ENCODE results near the gene COL23A1. TPM values are rescaled to one million over a fixed set of nuclear protein-coding genes. Genes with fewer than 3 reads are reported as not detected.
"Not testable (repeated sequence)": the region's sequence is repeated elsewhere in the genome, so short reads cannot be mapped to it uniquely, and the experiment has no call there.

The COL23A1 gene
- total RNA-seq, 1 experiment from 2014 or later: 21.7 TPM

DNA sequence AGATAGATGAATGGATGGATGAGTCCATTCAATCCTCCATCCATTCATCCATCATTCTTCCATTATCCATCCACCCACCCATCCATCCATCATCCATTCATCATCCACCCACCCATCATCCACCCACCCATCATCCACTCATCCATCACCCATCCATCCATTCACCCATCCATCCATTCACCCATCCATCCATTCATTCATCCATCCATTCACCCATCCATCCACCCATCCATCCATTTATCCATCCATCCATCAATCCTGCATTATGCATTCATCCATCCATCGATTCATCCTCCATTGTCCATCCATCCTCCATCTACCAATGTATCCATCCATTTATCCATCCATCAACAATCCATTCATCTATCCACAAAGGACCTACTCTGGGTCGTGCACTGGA lies 344.8 kb downstream of the COL23A1 start:
- DNase-seq (ENCODE audit: low read depth): no peak

DNA sequence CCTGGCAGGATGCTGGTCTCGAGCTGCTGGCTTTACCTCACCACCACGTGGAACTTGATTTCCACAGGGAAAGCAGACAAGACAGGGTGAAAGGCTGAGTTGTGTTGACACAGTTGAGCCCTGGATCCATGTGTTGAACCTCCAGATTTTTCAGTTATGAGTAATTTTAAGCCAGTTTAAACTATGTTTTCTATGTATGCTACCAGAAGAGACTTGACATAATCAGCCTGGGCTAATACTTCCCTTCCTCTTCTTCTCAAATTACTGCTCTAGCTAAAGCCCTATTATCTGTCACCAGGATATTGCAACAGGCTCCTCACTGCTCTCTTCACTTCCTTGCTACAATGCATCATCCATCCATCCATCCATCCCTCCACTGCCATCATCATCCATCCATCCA lies 345.6 kb downstream of the COL23A1 start:
- DNase-seq (ENCODE audit: low read depth): no peak

DNA sequence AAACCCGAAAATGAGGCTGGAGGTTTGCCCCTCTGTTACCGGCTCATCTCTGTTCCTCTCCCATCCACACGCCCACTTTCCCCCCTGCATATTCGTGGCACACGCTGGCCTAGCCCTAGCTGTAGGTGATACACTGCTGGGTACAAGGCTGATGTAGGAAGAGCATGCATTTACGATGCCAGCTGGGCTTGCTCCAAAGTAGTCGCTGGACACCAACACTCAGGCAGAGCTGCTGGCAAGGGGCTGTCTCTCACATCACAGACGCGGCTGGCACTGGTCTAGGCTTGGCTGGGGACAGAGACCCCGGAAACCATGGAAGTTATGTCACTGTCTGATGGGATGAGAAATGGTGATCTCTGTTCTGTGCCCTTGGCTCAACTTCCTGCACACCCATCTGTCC lies 347.8 kb downstream of the COL23A1 start:
- DNase-seq (ENCODE audit: low read depth): no peak

DNA sequence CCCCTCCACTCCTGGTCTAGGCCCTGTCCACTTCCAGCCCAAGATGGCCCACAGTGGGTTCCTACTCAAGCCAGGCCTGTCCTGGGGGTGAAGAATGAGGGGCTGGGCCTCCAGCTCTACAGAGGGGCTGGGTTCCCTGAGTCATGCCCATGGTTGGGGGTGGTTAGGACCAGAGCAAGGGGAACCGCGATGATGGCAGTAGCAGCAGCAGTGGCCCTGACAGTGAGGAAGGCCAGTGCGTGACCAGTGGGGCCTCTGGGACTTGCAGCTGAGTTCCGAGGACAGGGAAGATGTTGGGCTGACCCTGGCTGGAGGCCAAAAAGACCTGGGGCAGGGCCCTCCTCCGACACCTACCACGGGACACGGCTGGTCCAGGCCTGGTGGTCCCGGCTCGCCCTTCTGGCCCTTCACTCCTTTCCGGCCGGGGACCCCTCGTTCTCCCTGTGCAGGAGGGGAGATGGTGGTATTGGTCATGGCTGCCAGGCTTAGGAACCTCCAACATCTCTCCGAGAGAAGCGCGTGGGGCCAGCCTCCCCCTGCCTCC lies 348.4 kb downstream of the COL23A1 start:
- DNase-seq (ENCODE audit: low read depth): no peak

DNA sequence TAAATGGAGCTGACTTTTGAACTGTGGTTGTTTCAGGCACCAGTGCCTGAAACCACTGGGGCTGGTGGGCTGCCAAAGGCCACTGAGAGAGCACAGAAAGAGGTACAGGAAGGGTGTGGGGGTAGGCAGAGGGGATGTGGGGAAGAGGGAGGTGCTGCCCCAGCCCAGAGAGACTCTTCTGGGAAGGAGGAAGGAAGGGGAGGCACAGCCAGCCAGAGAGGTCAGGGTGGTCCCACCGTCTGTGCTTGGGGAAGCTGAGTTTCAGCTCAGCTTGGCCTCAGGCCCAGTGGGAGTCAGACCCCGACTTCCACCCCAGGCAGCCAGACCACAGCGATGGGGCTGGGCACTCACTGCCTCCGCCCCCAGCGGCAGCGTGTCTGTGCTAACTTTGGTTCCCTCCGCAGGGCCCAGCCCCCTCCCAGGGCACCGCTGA lies 348.9 kb downstream of the COL23A1 start:
- no peak for DNase-seq (ENCODE audit: low read depth)

DNA sequence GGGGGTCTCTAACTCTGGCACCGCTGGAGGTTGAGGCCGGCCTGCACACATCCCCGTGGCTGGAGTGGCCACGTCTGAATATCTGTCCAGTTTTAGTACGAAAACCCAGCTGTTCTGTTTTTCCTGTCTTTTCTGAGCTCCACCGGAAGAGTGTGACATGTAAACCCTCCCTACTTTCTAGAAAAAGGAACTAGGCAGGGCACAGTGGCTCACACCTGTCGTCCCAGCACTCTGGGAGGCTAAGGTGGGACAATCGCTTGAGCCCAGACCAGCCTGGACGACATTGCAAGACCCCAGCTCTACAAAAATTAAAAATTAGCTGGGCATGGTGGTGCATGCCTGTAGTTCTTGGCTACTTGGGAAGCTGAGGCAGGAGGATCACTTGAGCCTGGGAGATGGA lies 349.4 kb downstream of the COL23A1 start:
- no peak for DNase-seq (ENCODE audit: low read depth)

DNA sequence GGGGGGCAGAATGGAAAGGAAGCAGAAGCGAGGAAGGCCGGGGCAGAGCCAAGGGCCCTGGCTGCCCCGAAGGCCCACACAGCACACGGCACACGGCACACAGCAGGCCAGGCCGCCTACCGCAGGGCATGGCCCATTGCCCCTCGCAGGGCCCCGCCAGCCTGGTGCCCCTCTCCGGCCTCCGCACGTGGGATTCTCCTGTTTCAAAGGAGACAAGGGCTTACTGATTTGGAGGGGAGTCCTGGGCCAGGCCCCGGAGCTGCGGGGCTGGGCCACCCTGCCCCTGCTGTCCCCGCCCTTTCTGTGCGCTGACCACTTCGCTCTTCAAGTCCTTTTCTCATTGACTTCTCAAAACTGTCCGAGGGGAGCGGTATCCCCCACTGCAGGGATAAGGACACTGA lies 349.9 kb downstream of the COL23A1 start:
- DNase-seq (ENCODE audit: low read depth): no peak

DNA sequence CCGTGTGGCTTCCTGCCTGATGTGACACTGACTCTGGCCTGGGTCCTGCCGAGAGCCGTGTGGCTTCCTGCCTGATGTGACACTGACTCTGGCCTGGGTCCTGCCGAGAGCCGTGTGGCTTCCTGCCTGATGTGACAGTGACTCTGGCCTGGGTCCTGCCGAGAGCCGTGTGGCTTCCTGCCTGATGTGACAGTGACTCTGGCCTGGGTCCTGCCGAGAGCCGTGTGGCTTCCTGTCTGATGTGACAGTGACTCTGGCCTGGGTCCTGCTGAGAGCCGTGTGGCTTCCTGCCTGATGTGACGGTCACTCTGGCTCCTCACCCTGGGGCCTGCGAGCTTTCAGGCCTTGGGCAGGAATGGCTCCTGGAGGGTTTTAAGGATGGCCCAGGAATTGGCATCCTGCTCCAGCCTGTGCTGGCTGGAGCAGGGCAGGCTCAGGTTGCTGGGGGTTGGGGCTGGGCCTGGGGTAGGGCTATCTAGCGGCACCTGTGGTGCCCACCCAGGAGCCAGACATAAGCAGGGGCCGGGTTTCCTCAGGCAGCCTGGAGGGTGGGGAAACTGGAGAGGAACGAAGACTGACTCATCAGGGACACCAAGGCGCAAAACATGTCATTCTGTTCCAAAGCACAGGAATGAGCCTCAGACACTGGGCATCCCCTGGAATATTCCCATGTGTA lies 350.4 kb downstream of the COL23A1 start:
- DNase-seq (ENCODE audit: low read depth): not testable (repeated sequence)

DNA sequence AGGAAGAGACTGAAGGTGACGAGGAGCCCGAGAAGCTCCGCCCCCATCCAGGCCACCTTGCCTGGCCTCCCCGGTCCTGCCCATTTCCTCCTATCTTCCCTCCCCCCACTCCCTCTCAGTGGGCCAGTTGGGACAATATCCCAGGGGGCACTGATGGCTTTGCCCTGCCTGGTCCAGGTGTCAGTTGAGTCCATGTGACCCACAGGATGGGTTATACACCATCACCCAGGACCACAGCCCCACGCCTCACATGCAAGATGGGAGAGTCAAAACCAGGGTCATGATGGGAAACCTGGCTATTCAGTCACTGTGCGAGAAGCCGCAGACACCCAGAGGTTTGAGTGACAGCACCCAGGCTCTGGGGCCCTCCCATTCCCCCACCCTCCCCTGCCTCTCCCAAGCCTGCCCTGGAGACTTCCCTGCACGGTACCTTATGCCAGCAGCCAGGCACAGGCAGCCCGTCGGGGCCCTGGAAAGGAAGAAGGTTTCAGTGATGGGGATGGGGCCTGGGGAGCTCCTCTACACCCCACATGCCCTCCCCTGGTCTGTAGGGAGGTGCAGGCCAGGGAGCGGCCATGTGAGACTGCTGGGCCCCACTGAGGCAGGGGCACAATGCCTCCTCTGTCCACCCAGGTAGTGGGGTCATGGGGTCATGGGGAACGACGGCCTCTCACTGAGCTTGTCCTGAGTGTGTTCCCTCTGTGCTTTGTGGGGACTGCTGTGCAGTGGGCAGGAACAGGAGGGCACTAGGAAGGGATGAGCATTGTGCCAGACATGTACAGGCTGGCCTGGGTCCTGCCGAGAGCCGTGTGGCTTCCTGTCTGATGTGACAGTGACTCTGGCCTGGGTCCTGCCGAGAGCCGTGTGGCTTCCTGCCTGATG lies 351.2 kb downstream of the COL23A1 start:
- no peak for DNase-seq (ENCODE audit: low read depth)

DNA sequence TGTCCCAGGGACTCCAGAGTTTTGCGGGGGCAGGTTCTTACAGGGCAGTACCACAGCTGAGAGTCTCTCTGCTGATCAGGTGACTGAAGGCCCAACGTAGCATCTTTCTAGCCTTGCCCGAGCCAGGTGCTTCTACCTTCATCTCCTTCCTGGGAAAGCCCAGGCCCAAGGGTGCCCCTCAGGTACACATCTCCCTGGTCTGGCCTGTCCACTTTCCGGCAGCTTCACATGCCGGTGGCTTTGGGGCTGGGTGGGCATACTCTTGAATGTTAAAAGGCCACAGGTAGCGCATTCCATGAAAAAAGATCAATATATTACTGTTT lies 351.9 kb downstream of the COL23A1 start:
- no peak for DNase-seq (ENCODE audit: low read depth)

DNA sequence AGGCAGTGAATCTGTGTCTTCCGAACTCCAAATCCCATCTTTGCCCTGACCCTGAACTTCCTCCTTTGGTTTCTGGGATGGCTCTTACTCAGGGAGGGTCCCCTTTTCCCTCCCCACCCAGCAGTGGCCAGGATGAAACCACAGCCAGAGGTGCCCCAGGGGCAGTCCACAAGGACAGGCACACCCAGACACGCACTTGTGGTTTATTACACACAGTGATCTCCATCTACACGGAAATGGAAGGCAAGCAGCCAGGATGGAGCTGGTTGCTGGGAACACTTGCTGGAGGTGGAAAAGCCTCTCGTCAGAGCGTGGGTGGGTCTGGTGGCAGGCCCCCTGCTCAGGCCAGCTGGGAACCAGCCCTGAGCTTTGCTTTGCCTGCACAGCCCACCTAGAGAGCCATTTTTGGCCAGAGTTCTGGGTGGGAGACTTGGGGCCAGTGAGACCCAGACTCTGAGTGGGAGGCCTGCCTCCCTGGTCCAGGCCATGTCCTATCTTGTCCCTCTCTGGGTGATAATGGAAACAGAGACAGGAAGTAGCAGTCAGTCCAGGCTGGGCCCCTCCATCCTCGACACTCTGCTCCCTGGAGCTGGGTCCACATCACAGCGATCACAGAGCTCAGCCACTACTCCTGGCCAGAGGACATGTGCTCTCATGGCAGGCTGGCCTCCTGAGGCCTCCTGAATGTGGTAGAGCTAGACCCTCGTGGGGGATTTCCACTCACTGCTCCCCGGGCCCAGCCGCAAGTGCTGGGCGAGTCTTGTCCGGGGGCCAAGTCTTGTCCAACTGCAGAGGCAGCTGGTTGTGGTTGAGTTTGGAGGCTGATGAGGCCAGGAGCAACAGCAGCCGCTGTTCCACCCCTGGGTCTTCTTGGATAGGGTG lies 352.5 kb downstream of the COL23A1 start:
- DNase-seq (ENCODE audit: low read depth): peak; percentile 82

DNA sequence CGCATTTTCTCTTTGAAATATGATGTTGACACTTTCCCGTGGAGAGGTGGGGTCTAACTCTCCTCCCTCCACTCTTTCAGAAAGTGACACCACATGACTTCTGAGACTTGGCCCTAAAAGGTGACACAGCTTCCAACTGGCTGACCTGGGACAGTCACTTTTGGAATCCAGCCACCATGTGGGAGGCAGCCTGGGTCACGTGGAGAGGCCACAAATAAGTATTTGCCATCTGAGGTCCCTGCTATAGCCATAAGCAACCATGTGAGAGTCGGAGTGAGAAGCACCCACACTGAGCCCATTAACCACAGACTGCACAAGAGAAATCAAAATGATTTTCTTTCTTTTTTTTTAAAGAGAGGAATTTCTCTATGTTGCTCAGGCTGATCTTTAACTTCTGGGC lies 353.5 kb downstream of the COL23A1 start:
- DNase-seq (ENCODE audit: low read depth): peak; percentile 44

DNA sequence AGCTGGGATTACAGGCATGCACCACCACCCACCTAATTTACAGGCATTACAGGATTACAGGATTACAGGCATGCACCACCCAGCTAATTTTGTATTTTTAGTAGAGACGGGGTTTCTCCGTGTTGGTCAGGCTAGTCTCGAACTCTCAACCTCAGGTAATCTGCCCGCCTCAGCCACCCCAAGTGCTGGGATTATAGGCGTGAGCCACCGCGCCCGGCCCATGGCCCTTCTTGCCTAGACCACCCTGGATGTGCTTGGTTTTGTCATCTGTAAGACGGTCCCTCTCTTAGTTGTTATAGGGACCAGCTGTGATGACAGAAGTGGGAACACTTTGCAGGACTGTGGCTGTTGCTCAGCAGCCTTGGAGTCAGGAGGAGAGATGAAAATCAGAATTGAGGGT lies 354.1 kb downstream of the COL23A1 start:
- DNase-seq (ENCODE audit: low read depth): no peak

DNA sequence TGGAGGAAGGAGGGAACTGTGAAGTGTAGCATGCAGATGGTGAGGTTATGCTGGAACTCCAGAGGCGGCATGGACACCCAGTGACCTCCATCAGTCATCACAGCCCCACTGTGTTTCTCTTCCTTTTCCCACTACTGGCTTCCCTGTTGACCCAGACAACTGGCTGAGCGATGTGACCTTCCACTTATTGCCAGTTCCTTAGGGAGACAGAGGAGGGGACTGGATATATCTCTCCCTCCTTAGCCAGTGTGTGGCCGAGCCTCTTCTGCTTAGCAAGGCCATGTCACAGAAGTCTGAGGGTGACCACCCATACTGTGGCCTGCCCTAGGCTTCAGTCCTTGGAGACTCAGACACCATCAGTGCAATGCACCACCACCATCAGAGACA lies 354.6 kb downstream of the COL23A1 start:
- no peak for DNase-seq (ENCODE audit: low read depth)

DNA sequence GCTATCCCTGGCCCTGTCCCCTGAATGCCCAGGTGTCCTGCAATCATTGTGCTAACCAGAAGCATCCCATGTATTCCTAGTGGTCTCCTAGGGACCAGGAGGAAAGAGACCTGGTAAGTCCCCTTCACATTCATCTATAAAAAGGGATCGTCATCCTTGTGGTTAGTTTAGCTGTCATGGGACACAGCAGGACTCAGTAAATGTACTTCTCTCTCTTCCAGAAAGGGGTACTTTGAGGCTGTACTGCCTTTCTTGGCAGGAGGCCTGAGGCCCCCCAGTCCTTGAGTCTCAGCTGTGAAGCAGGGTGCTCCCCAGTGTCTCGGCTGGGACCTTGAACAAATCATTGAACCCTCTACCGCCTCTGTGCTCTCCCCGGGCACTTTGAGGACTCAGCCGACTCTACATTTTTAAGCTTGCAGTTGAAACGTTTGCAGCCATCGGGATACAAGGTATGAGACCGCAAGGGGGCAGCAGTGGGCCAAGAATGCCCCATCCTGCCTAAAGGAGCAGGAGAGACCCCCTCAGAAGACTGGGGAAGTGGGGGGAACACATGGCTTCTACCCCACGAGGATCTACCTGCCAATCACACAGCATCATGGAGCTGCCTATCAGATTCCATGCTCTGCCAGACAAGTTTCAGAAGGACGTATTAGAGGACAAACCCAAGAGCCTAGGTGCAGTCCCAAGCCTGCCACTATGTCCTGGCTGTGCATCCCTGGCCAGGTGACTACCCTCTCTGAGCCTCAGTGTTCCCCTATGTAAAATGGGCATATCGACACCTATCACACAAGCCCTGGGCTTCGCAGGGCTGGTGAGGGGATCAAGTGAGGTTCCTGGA lies 355.2 kb downstream of the COL23A1 start:
- peak; percentile 79 for DNase-seq (ENCODE audit: low read depth)

DNA sequence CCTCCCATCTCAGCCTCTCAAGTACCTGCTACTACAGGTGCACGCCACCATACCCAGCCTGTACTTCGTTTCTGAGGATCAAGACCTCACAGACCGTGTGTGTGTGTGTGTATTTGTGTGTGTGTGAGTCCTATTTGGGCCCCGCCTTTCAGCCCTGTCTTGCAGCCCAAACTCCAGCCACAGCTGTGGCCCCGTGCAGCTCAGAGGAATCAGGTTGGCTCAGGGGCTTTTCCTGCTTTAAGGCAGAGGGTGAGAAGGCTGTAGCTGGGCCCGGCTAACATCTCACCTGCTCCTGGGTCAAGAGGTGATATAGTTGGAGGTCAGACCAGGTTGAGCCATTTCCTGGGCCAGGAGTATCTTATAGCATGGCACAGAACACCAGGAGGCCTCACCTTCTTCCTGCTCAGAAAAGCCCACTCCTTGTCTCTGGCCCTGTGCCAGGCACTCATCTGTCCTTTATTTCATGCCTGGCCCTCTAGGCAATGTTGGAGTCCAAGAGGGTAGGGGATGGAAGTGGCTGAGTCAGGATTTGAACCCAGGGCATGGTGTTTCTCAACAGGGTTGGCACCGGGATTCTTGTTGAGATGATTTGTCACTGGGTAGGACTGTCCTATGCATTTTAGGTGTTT lies 356.0 kb downstream of the COL23A1 start:
- DNase-seq (ENCODE audit: low read depth): no peak

DNA sequence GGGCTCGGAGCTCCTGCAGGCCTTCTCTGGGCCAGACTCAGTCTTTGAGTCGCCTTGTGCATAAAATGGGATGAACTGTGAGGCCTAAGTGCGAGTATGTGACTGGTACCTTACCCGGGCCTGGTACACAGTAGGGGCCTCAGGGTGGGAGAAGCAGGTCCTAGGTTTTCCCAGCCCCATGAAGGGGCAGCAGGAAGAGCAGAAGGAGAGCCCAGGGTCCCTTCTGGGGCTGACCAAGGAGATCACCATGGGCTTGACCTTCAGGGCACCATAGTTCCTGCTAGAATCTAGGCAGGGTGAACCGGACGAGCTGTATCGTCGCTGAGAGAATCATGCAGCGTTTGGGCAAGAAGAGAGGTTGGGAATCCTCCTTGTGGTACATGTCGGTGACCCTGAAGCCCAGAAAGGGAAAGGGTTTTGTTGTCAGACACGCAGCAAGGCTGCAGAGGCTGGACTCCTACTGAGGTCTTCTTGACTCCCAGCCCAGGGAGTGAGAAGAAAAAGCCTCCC lies 357.2 kb downstream of the COL23A1 start:
- no peak for DNase-seq (ENCODE audit: low read depth)

DNA sequence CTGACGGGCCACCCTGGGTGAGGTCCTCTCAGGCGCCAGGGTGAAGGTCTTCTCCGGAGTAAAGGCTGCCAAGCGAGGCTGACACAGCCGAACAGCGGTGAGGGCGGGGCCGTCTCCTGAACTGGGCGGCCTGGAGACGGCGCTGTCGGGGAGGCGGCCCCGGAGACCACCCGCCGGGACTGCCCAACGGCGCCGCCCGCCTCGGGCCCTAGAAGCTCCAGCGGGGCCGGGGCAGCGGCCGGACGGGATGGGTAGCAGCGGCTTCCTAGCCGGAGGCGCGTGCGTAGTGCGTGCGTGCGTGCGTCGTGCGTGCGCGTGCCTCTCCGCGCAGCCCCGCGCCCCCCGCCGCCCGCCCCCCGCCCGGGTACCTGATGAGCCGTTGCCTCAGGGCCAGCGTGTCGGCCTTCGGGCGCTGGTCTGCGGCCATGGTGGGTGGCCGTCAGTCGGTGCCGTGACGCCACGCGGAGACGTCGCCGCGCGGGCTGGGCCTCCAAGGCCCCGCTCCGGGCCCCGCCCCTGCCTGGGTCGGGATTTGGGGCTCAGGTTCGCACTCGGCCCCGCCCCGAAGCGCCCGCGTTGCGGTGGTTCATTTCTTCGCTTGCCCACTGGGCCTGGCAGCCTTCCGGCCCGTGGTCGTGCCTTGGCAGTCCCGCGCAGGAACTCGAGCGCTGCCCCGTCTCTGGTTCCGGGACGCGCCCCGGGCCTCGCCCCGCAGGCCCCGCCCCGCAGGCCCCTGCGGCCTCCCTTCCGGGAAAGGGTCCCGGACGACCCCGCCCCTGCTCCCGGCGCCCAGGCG lies 357.9 kb downstream of the COL23A1 start, which contains the start of gene PHYKPL:
Gene PHYKPL (minus strand): TSS at position 679 of the 796 bp plus-strand sequence. CDS start 252 bp downstream, at position 427.
- peak; percentile 82 for DNase-seq (ENCODE audit: low read depth)

DNA sequence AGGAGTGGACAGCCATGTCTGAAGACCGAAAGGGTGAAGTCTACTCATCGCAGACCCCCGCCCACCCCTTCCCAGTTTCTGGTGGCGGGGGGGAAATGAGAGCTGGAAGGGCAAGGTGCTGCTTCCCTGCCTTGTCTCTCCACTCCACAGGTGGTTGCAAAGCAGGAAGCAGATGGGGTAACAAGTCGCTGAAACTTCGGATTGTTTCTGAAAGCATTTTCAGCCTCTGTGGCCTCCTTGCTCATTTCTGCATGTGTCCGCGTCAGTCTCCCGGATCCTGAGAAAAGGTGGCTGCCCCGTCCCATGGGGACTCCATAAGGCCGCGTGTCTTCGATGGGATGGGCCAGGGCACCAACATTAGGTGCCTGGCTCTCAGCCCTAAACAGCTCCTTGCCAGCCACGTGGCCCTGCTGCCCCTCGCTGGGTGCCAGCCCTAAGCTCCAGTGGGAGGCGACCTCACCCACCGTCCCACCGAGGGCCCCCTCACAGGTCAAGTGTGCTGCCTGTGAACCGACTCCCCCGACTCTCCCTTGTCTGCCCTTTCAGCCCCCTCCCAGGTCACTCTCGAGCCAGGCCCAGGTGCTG lies 358.6 kb downstream of the COL23A1 start:
- DNase-seq (ENCODE audit: low read depth): no peak

All from Daoy (cell line).